K562 (cell line): ENCODE measurements around the gene OLFML2A. TPM values are rescaled to one million over a fixed set of nuclear protein-coding genes. Genes with fewer than 3 reads are reported as not detected.

ENCODE experiments used
- ATAC-seq: fragments of 200-7000 bp; cut with Tn5 transposase; 3 replicates; pipeline ENCODE4 v1.9.1; 2020; ENCODE audit warnings: moderate library complexity
- BruUV-seq: library from RNA; stranded (reverse); fragments of 400-500 nt; replicated peaks from 2 replicates; lab custom pipeline; 2021; lab: Mats Ljungman, UMichigan
- CTCF ChIA-PET: fragments of 300-600 bp; formaldehyde crosslinking; extraction: SDS; loops from one replicate; lab custom pipeline; 2021; ENCODE audit warnings: low intra/inter-chr PET ratio; lab: Yijun Ruan, JAX
- POLR2A ChIA-PET: fragments of 300-600, 350-650 bp; sonication (Branson Sonifier 250); formaldehyde crosslinking; extraction: SDS; loops from one replicate; lab custom pipeline; 2021; ENCODE audit warnings: antibody characterized with exemption, inconsistent platforms; lab: Yijun Ruan, JAX
- DNase-seq, 4 experiments: peaks; one replicate each; pipeline versions ENCODE4 v3.0.0 to v3.0.0-alpha.2; 2011 to 2018; ENCODE audit warnings: low spot score in 3 of 4, mixed read lengths in 3 of 4; ENCODE audit errors: extremely low read depth in 1 of 4
- FAIRE-seq: peaks from 2 replicates; lab custom pipeline; 2011; peaks lifted over from hg19 to GRCh38; lab: Jason Lieb, UNC
- H2AFZ ChIP-seq: 2 replicates; pipeline ENCODE4 v1.6.0; 2011; ENCODE audit warnings: low read depth, low read length, control low read depth, inconsistent platforms
- H3K27ac ChIP-seq: fragments of 200-600 bp; 3 replicates; pipeline ENCODE4 v1.8.0; 2011; ENCODE audit warnings: low read depth, mild to moderate bottlenecking, control low read depth, inconsistent platforms, low read length, moderate library complexity, mixed read lengths; ENCODE audit errors: extremely low read depth
- H3K27me3 ChIP-seq, 2 experiments: fragments of 300-600 bp in 1 of 2; 2 replicates in 1 of 2; 3 replicates in 1 of 2; pipeline versions ENCODE4 v1.6.0 to v1.8.0; 2011; ENCODE audit warnings: inconsistent platforms in 2 of 2, low read length in 2 of 2, mild to moderate bottlenecking in 1 of 2, mixed read lengths in 1 of 2, moderate library complexity in 1 of 2; ENCODE audit not compliant: control insufficient read depth in 2 of 2, insufficient read depth in 2 of 2
- H3K36me3 ChIP-seq: fragments of 300-600 bp; 3 replicates; pipeline ENCODE4 v1.8.0; 2011; ENCODE audit warnings: mild to moderate bottlenecking, low read length, inconsistent platforms; ENCODE audit not compliant: control insufficient read depth, insufficient read depth
- H3K4me1 ChIP-seq, 2 experiments: fragments of 200-600 bp in 1 of 2; replicated peaks in 1 of 2; 2 replicates in 1 of 2; 3 replicates in 1 of 2; pipeline versions ENCODE4 v1.5.1 to v1.8.0; 2011; ENCODE audit warnings: inconsistent platforms in 2 of 2, low read length in 2 of 2, mild to moderate bottlenecking in 1 of 2, mixed read lengths in 1 of 2, moderate library complexity in 1 of 2; ENCODE audit not compliant: control insufficient read depth in 2 of 2, insufficient read depth in 2 of 2
- H3K4me2 ChIP-seq: 2 replicates; pipeline ENCODE4 v1.6.1; 2011; ENCODE audit warnings: low read length, control low read depth, inconsistent platforms, mixed read lengths; ENCODE audit not compliant: insufficient read depth
- H3K4me3 ChIP-seq: fragments of 200-600 bp; sonication (generic), shearing (Covaris generic); 2 replicates; pipeline ENCODE4 v1.5.1; 2016; ENCODE audit warnings: control low read depth, inconsistent platforms
- H3K79me2 ChIP-seq: fragments of 200-600 bp; 3 replicates; pipeline ENCODE4 v1.8.0; 2011; ENCODE audit warnings: low read length, inconsistent platforms; ENCODE audit not compliant: control insufficient read depth, insufficient read depth
- H3K9ac ChIP-seq, 2 experiments: 2 replicates each; pipeline versions ENCODE4 v1.6.0 to v1.6.1; 2011; ENCODE audit warnings: low read depth in 2 of 2, low read length in 2 of 2, control low read depth in 1 of 2, inconsistent platforms in 1 of 2, mild to moderate bottlenecking in 1 of 2, mixed read lengths in 1 of 2; ENCODE audit not compliant: insufficient read depth in 1 of 2
- H3K9me1 ChIP-seq: one replicate; pipeline ENCODE4 v1.6.0; 2011; ENCODE audit warnings: inconsistent platforms, mild to moderate bottlenecking, low read length, moderate library complexity; ENCODE audit not compliant: control insufficient read depth, insufficient read depth
- H3K9me3 ChIP-seq: replicated peaks from 2 replicates; pipeline ENCODE4 v1.5.1; 2011; ENCODE audit warnings: low read depth, low read length, inconsistent platforms; ENCODE audit not compliant: control insufficient read depth, insufficient read depth
- H4K20me1 ChIP-seq: replicated peaks from 2 replicates; pipeline ENCODE4 v1.6.1; 2011; ENCODE audit warnings: low read length, inconsistent platforms, mixed read lengths; ENCODE audit not compliant: control insufficient read depth, insufficient read depth
- BCOR ChIP-seq: fragments of 450-650 bp; IDR thresholded peaks from 2 replicates; pipeline ENCODE4 v1.6.1; 2016
- EGR1 ChIP-seq: fragments of 450-650 bp; conservative IDR thresholded peaks from 2 replicates; pipeline ENCODE4 v1.6.1; 2017; ENCODE audit warnings: mild to moderate bottlenecking
- ETV5 ChIP-seq: sonication (generic); formaldehyde crosslinking; IDR thresholded peaks from 2 replicates; pipeline ENCODE4 v1.4.0; 2020; ENCODE audit warnings: low read depth, mild to moderate bottlenecking, missing genetic modification reagents
- KDM1A ChIP-seq, 2 experiments: fragments of 450-650 bp; IDR thresholded peaks; 2 replicates each; pipeline ENCODE4 v1.6.1; 2016; ENCODE audit warnings: mild to moderate bottlenecking in 2 of 2
- L3MBTL2 ChIP-seq: fragments of 450-650 bp; IDR thresholded peaks from 2 replicates; pipeline ENCODE4 v1.6.1; 2016; ENCODE audit warnings: mild to moderate bottlenecking, moderate library complexity
- PYGO2 ChIP-seq: fragments of 450-650 bp; IDR thresholded peaks from 2 replicates; pipeline ENCODE4 v1.6.1; 2016; ENCODE audit warnings: mild to moderate bottlenecking, missing genetic modification characterization, moderate library complexity, missing compliant biosample characterization
- RBM25 ChIP-seq: fragments of 200-400 bp; formaldehyde crosslinking; IDR thresholded peaks from 2 replicates; pipeline ENCODE4 v1.6.1; 2018; ENCODE audit warnings: low read length, low read depth, moderate library complexity; ENCODE audit not compliant: severe bottlenecking
- SRSF7 ChIP-seq: fragments of 200-400 bp; formaldehyde crosslinking; optimal IDR thresholded peaks from 2 replicates; pipeline ENCODE3; 2017; ENCODE audit warnings: mild to moderate bottlenecking, low read depth, low read length
- ZFP36 ChIP-seq: fragments of 150-350 bp; IDR thresholded peaks from 2 replicates; pipeline ENCODE4 v1.6.1; 2018; ENCODE audit warnings: low read length, low read depth; ENCODE audit not compliant: partially characterized antibody
- ZSCAN32 ChIP-seq: fragments of 450-650 bp; formaldehyde crosslinking; IDR thresholded peaks from 2 replicates; pipeline ENCODE4 v1.4.0; 2020; ENCODE audit warnings: mild to moderate bottlenecking, moderate library complexity
- WGBS: fragments of 100-300 bp; shearing (Covaris generic); methylation state at CpG from one replicate; pipeline ENCODE4 v1.1.6; 2016; ENCODE audit warnings: low coverage, mixed read lengths; ENCODE audit not compliant: insufficient coverage; ENCODE audit errors: missing lambda C conversion rate; 5-methylcytosine and 5-hydroxymethylcytosine counted together
- in situ Hi-C: fragments of 300-500 bp; cut with MboI; formaldehyde crosslinking; loops from 4 replicates; pipeline ENCODE4 v1.15.0; 2018; ENCODE audit warnings: inconsistent platforms, mixed read lengths
- intact Hi-C: fragments of 100-400 bp; cut with micrococcal nuclease; formaldehyde crosslinking; loops from 2 replicates; pipeline ENCODE4 v1.14.2; 2022
- polyA plus RNA-seq, 8 experiments: library from polyadenylated mRNA; depleted of rRNA in 4 of 8; stranded (reverse) in 5 of 8; unstranded in 3 of 8; fragments of >200 nt; fragmentation: Nextera tagmentation in 2 of 8; fragmentation: Illumina TruSeq in 1 of 8; extraction: Ambion mirVana in 2 of 8; extraction: Trizol in 1 of 8; gene quantifications; 2 replicates each; pipeline versions ENCODE4 v1.2.1 to v1.2.3, GENCODE V29; 2011 to 2014; ENCODE audit warnings: inconsistent platforms in 1 of 8, missing spikeins in 1 of 8
- total RNA-seq, 7 experiments: library from RNA; depleted of rRNA in 6 of 7; stranded (reverse); fragments of >200 nt in 6 of 7; fragmentation: Illumina TruSeq in 2 of 7; extraction: Trizol in 2 of 7; gene quantifications; 2 replicates each; pipeline versions ENCODE4 v1.2.1 to v1.2.3, GENCODE V29; 2011 to 2021; ENCODE audit warnings: low replicate concordance in 1 of 7
- TF ChIP-seq, protein P1 (sequence below): fragments of 450-650 bp; IDR thresholded peaks from 2 replicates; pipeline ENCODE4 v1.7.0; 2016; ENCODE audit warnings: borderline replicate concordance

Gene OLFML2A
- total and polyA plus RNA-seq, 9 of the 15 experiments (the other 6 are each of a cell fraction or from before 2014, with no cell fraction given), result 0.16 TPM; not detected in 8

- FAIRE-seq, result no peak
- no peaks in the 10 kb centered on the region for H3K79me2 ChIP-seq
- no peaks in the 10 kb centered on the region for H3K9me1 ChIP-seq
- CTCF ChIA-PET, result interaction anchor here (6.7 kb wide), 1 partner anchor 77 kb away, joined by 209 read pairs; the partner anchor contains the start of gene WDR38
- H3K36me3 ChIP-seq, result no peaks in the 10 kb centered on the region
- H3K4me3 ChIP-seq, result no peak overlapping the region; the same call in 1 of the 2 replicates
- POLR2A ChIA-PET, result interaction anchor here (0.6 to 7.7 kb wide), 3 partner anchors 78 to 352 kb away, joined by 3 to 64 read pairs (median 3); partner anchors contain the start of gene WDR38
- H3K27ac ChIP-seq, result no peak overlapping the region
- no peak for DNase-seq
- intact Hi-C loops, result no loop called here
- in situ Hi-C loops, result no loop called here
- no peaks in the 10 kb centered on the region for H3K9me3 ChIP-seq
- TF ChIP-seq SRSF7 (no peak), PYGO2 (tag) (no peak)
- TF ChIP-seq, all 486 proteins: peak for 0
- no TSS peak for BruUV-seq
- H3K27me3 ChIP-seq, result 0 out of 5 replicates have a peak, but pooled peaks cover 0 to 4% of the 10 kb centered on the region in 2 experiments
- no peak for ATAC-seq
- peaks cover 0 to 23% of the 10 kb centered on the region in 2 experiments; a peak in 3 of 5 replicates for H3K4me1 ChIP-seq
- 44% methylated on average over 12 of the region's 12 CpGs for WGBS
- H2AFZ ChIP-seq, result no peak overlapping the region
- no peak overlapping the region for H3K4me2 ChIP-seq
- H3K9ac ChIP-seq, result peak overlapping the region in 1 of 2 experiments; percentile 50; a peak in 1 of 4 replicates
- no peaks in the 10 kb centered on the region for H4K20me1 ChIP-seq
These were observed 347 bp upstream of the OLFML2A start for GRCh38 chr9:124776618-124776953.

DNA sequence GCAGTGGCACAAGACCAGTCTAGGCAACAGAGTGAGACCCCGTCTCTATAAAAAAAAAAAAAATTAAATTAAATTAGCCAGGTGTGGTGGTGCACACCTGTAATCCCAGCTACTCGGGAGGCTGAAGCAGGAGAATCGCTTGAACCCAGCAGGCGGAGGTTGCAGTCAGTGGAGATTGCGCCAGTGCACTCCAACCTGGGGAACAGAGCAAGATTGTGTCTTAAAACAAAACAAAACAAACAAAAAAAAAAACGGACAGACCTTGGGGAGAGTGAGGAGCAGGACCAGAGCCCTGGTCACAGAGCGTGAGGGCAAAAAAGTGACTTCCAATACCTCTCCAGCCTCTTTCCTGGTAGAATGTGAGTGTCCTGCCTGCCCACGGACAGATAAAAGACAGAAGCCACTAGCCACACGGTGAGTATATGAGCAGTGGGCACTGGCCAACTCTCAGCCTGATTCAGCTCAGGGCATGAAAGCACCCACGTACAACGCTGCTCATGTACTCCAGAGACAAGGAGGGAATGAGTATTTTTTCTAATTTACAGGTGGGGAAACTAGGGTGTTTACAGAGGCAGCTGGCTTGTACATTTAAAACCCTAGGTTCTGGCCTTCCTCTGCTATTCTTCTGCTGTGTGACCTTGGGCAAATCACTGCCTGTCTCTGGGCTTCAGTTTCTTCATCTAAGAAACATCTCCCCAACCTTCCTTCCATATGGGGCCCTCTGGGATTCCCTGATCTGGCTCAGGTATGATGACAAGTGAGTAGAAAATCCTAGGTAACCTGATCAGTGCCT, 1.8 kb downstream of the OLFML2A start:
- H3K27ac ChIP-seq, result no peak overlapping the region
- FAIRE-seq, result no peak

More for the DNA sequence above, 1.8 kb downstream of the OLFML2A start:
- Histone ChIP-seq H4K20me1 (no peaks in the 10 kb centered on the region), H3K4me1 (peaks cover 0 to 18% of the 10 kb centered on the region in 2 experiments; a peak in 3 of 5 replicates), H3K4me2 (no peak overlapping the region), H3K27me3 (0 out of 5 replicates have a peak, but pooled peaks cover 0 to 4% of the 10 kb centered on the region in 2 experiments), H3K9me1 (no peaks in the 10 kb centered on the region), H3K79me2 (no peaks in the 10 kb centered on the region), H3K9me3 (no peaks in the 10 kb centered on the region), H3K9ac (no peak overlapping the region), H2AFZ (no peak overlapping the region), H3K36me3 (no peaks in the 10 kb centered on the region), H3K4me3 (no peak overlapping the region)
- no peak for TF ChIP-seq ETV5
- no peak for TF ChIP-seq EGR1
- TF ChIP-seq RBM25, result peak; percentile 69
- TF ChIP-seq KDM1A (IDR thresholded peaks at IDR 0.05), result peak in 1 of 2 experiments; percentile 44; a peak in 1 of 4 replicates
- peak; percentile 82 for TF ChIP-seq BCOR
- no peak for TF ChIP-seq ZSCAN32
- TF ChIP-seq, protein P1, sequence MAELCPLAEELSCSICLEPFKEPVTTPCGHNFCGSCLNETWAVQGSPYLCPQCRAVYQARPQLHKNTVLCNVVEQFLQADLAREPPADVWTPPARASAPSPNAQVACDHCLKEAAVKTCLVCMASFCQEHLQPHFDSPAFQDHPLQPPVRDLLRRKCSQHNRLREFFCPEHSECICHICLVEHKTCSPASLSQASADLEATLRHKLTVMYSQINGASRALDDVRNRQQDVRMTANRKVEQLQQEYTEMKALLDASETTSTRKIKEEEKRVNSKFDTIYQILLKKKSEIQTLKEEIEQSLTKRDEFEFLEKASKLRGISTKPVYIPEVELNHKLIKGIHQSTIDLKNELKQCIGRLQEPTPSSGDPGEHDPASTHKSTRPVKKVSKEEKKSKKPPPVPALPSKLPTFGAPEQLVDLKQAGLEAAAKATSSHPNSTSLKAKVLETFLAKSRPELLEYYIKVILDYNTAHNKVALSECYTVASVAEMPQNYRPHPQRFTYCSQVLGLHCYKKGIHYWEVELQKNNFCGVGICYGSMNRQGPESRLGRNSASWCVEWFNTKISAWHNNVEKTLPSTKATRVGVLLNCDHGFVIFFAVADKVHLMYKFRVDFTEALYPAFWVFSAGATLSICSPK, result no peak
- no peak for TF ChIP-seq L3MBTL2
- TF ChIP-seq ZFP36, result peak; percentile 70
- no peak for ATAC-seq
- in situ Hi-C loops, result no loop called here
- intact Hi-C loops, result no loop called here
- no TSS peak for BruUV-seq
- no peak for DNase-seq
- CTCF ChIA-PET, result interaction anchor here (0.6 kb wide), 1 partner anchor 75 kb away, joined by 3 read pairs; the partner anchor contains the start of gene WDR38
- POLR2A ChIA-PET, result interaction anchor here (1.5 to 2.7 kb wide), 2 partner anchors 75 to 77 kb away, joined by 4 to 12 read pairs; partner anchors contain the start of gene WDR38
- WGBS, result 38% methylated on average over 11 of the region's 11 CpGs
